A549 (cell line): ENCODE data around the gene NR2C2. TPM values are rescaled to one million over a fixed set of nuclear protein-coding genes. Genes with fewer than 3 reads are reported as not detected.

ENCODE experiments used
- ATAC-seq, 2 experiments: fragments of 200-7000 bp in 1 of 2; fragments of >200 bp in 1 of 2; cut with Nextera tagmentation in 1 of 2; cut with Tn5 transposase in 1 of 2; 3 replicates each; pipeline versions ENCODE4 v1.8.0 to v1.9.1; 2018 to 2020; ENCODE audit warnings: mild to moderate bottlenecking in 1 of 2, moderate library complexity in 1 of 2
- CTCF ChIA-PET: fragments of 300-600 bp; sonication (Branson Sonifier 250); formaldehyde crosslinking; extraction: SDS; loops from one replicate; lab custom pipeline; 2021; ENCODE audit warnings: antibody characterized with exemption, inconsistent platforms; lab: Yijun Ruan, JAX
- POLR2A ChIA-PET: fragments of 350-600 bp; formaldehyde crosslinking; extraction: SDS; loops from one replicate; lab custom pipeline; 2021; ENCODE audit warnings: antibody characterized with exemption, inconsistent platforms; lab: Yijun Ruan, JAX
- DNase-seq, 2 experiments: peaks; one replicate each; pipeline versions ENCODE4 v3.0.0 to v3.0.0-alpha.2; 2011 to 2016; ENCODE audit warnings: low read depth in 1 of 2, low spot score in 1 of 2
- FAIRE-seq: peaks from 2 replicates; lab custom pipeline; 2011; peaks lifted over from hg19 to GRCh38; lab: Jason Lieb, UNC
- H3K27ac ChIP-seq, 2 experiments: fragments of >200 bp; sonication (Bioruptor Twin); formaldehyde crosslinking; 3 replicates each; pipeline ENCODE4 v1.5.1; 2016 to 2017
- H3K4me1 ChIP-seq: fragments of >200 bp; sonication (Bioruptor Twin); formaldehyde crosslinking; 3 replicates; pipeline ENCODE4 v1.6.1; 2016
- H3K4me2 ChIP-seq: fragments of >200 bp; sonication (Bioruptor Twin); formaldehyde crosslinking; 3 replicates; pipeline ENCODE4 v1.6.1; 2016
- H3K4me3 ChIP-seq: fragments of >200 bp; sonication (Bioruptor Twin); formaldehyde crosslinking; 3 replicates; pipeline ENCODE4 v1.5.1; 2016
- H3K9me3 ChIP-seq: fragments of >200 bp; sonication (Bioruptor Twin); formaldehyde crosslinking; 3 replicates; pipeline ENCODE4 v1.6.1; 2016
- BHLHE40 ChIP-seq: IDR thresholded peaks from 2 replicates; pipeline ENCODE4 v1.6.1; 2012; ENCODE audit warnings: low read depth, low read length, inconsistent platforms
- CBX2 ChIP-seq: fragments of 200-600 bp; sonication (generic); IDR thresholded peaks from 2 replicates; pipeline ENCODE4 v1.6.1; 2016; ENCODE audit warnings: low read depth, mild to moderate bottlenecking, borderline replicate concordance
- CBX8 ChIP-seq: fragments of 200-600 bp; sonication (generic); IDR thresholded peaks from 2 replicates; pipeline ENCODE4 v1.6.1; 2016
- CEBPB ChIP-seq, 2 experiments: fragments of >200 bp in 1 of 2; sonication (Bioruptor Twin) in 1 of 2; formaldehyde crosslinking in 1 of 2; IDR thresholded peaks; 2 replicates each; pipeline ENCODE4 v1.6.1; 2012 to 2016
- CHD4 ChIP-seq: fragments of 200-600 bp; sonication (generic); IDR thresholded peaks from 2 replicates; pipeline ENCODE4 v1.6.1; 2016; ENCODE audit warnings: antibody characterized with exemption, mild to moderate bottlenecking, borderline replicate concordance
- FOSL2 ChIP-seq, 2 experiments: fragments of 450-650 bp in 1 of 2; fragments of >200 bp in 1 of 2; sonication (Bioruptor Twin) in 1 of 2; formaldehyde crosslinking; IDR thresholded peaks; 2 replicates each; pipeline versions ENCODE4 v1.5.0 to v1.6.1; 2016 to 2020; ENCODE audit warnings: mild to moderate bottlenecking in 1 of 2, moderate library complexity in 1 of 2
- GATA3 ChIP-seq: IDR thresholded peaks from 2 replicates; pipeline ENCODE4 v1.6.1; 2012; ENCODE audit warnings: borderline replicate concordance
- HDAC2 ChIP-seq: fragments of 200-600 bp; sonication (generic); IDR thresholded peaks from 2 replicates; pipeline ENCODE4 v1.6.1; 2016
- HOXA7 ChIP-seq: fragments of 250-450 bp; sonication (Bioruptor Pico); IDR thresholded peaks from 2 replicates; pipeline ENCODE4 v1.5.0; 2020; ENCODE audit warnings: mild to moderate bottlenecking, moderate library complexity
- HOXB13 ChIP-seq: fragments of 250-450 bp; sonication (Bioruptor Pico); IDR thresholded peaks from 2 replicates; pipeline ENCODE4 v1.5.0; 2020; ENCODE audit warnings: low read depth, mild to moderate bottlenecking, moderate library complexity
- HOXB5 ChIP-seq: fragments of 250-450 bp; sonication (Bioruptor Pico); IDR thresholded peaks from 2 replicates; pipeline ENCODE4 v1.5.0; 2020; ENCODE audit warnings: mild to moderate bottlenecking, moderate library complexity
- JUNB ChIP-seq: fragments of >200 bp; sonication (Bioruptor Twin); formaldehyde crosslinking; IDR thresholded peaks from 2 replicates; pipeline ENCODE4 v1.6.1; 2016
- KDM1A ChIP-seq: fragments of 200-600 bp; sonication (generic); IDR thresholded peaks from 2 replicates; pipeline ENCODE4 v1.6.1; 2016; ENCODE audit warnings: low read depth, mild to moderate bottlenecking
- MAZ ChIP-seq: fragments of 150-350 bp; IDR thresholded peaks from 2 replicates; pipeline ENCODE4 v1.6.1; 2014; ENCODE audit warnings: antibody characterized with exemption, low read depth, low read length, borderline replicate concordance
- RARB ChIP-seq: fragments of 250-450 bp; sonication (Bioruptor Pico); IDR thresholded peaks from 2 replicates; pipeline ENCODE4 v1.8.0; 2021; ENCODE audit warnings: mild to moderate bottlenecking, moderate library complexity
- RFX5 ChIP-seq: fragments of 450-650 bp; IDR thresholded peaks from 2 replicates; pipeline ENCODE4 v1.7.1; 2014; ENCODE audit warnings: antibody characterized with exemption, mild to moderate bottlenecking, moderate library complexity
- RNF2 ChIP-seq: fragments of 200-600 bp; sonication (generic); IDR thresholded peaks from 2 replicates; pipeline ENCODE4 v1.6.1; 2016; ENCODE audit warnings: low read depth, mild to moderate bottlenecking, antibody characterized with exemption, moderate library complexity, borderline replicate concordance
- ZSCAN20 ChIP-seq: fragments of 250-450 bp; sonication (Bioruptor Pico); IDR thresholded peaks from 2 replicates; pipeline ENCODE4 v1.8.0; 2022; ENCODE audit warnings: mild to moderate bottlenecking, moderate library complexity
- WGBS: methylation state at CpG from one replicate; pipeline ENCODE4 v1.1.6; 2017; ENCODE audit errors: missing lambda C conversion rate; 5-methylcytosine and 5-hydroxymethylcytosine counted together
- polyA plus RNA-seq, 4 experiments: library from polyadenylated mRNA; depleted of rRNA in 3 of 4; stranded (reverse); fragments of >200 nt; fragmentation: RNase III in 1 of 4; extraction: RNeasy Plus Mini Kit Qiagen cat#74134 plus additional on column Dnase treatment in 1 of 4; gene quantifications; 2 replicates in 3 of 4; 3 replicates in 1 of 4; pipeline ENCODE4 v1.2.3, GENCODE V29; 2011 to 2017
- TF ChIP-seq, protein P1 (sequence below): IDR thresholded peaks from 2 replicates; pipeline ENCODE4 v1.6.1; 2012
- TF ChIP-seq, protein P2 (sequence below): fragments of 200-600 bp; sonication (generic); IDR thresholded peaks from 2 replicates; pipeline ENCODE4 v1.6.1; 2016; ENCODE audit warnings: antibody characterized with exemption, mild to moderate bottlenecking, moderate library complexity
- TF ChIP-seq, protein P3 (sequence below): fragments of 450-650 bp; IDR thresholded peaks from 2 replicates; pipeline ENCODE4 v1.6.1; 2014; ENCODE audit warnings: antibody characterized with exemption
- TF ChIP-seq, protein P4 (sequence below): fragments of 150-350 bp; IDR thresholded peaks from 2 replicates; pipeline ENCODE4 v1.6.1; 2014; ENCODE audit warnings: low read depth, mild to moderate bottlenecking, low read length

The NR2C2 gene
- polyA plus RNA-seq, 2 of the 4 experiments (the other 2 are of a cell fraction) = 14.6 to 20.2 TPM

DNA sequence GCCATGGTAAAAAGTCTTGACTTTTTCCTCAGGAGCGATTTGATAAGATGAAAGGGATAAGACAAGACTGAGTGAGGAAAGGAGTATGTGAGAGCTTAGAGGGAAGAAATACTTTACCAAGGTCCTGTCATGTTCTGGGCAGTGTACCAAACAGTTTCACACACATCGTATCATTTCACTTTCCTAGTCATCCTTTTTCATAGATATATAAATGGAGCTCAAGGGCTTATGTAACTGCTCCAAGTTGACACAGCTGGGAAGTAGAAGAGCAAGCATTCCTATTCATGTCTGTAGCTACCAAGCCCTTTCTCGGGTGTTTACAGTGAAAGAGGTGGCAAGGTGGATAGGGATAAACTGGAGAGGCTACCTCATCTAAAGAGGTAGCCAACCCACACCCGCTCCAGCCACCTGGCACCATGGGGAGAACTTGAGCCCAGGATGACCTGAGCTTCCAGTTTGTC is 60.3 kb downstream of the NR2C2 start:
- TF ChIP-seq ZSCAN20 = no peak
- TF ChIP-seq BHLHE40 = no peak
- no peak for TF ChIP-seq RFX5
- no peak for TF ChIP-seq HOXB13 (CRISPR knock-in tag)
- TF ChIP-seq CBX8 = no peak
- TF ChIP-seq CBX2 = no peak
- no peak for TF ChIP-seq CHD4
- no peak for TF ChIP-seq RARB (CRISPR knock-in tag)
- no peak for TF ChIP-seq KDM1A
- no peak for TF ChIP-seq GATA3
- no peak for TF ChIP-seq HOXB5 (CRISPR knock-in tag)
- TF ChIP-seq CEBPB (IDR thresholded peaks at IDR 0.05) = no peak
- TF ChIP-seq, protein P1, sequence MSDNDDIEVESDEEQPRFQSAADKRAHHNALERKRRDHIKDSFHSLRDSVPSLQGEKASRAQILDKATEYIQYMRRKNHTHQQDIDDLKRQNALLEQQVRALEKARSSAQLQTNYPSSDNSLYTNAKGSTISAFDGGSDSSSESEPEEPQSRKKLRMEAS = no peak
- DNase-seq (no peak), ATAC-seq (no peak; a peak in 1 of 6 replicates), FAIRE-seq (no peak)
- 84% methylated on average over 4 of the region's 4 CpGs for whole genome bisulfite sequencing
- CTCF ChIA-PET = interaction anchor here (0.6 kb wide), 1 partner anchor 14 kb away, joined by 3 read pairs; no protein-coding TSS in a partner anchor
- Histone ChIP-seq H3K4me3 (no peak overlapping the region), H3K27ac (no peak overlapping the region), H3K4me2 (no peak overlapping the region), H3K9me3 (no peaks in the 10 kb centered on the region), H3K4me1 (no peaks in the 10 kb centered on the region)
- POLR2A ChIA-PET = interaction anchor here (0.7 kb wide), 1 partner anchor 61 kb away, joined by 5 read pairs; no protein-coding TSS in a partner anchor

DNA sequence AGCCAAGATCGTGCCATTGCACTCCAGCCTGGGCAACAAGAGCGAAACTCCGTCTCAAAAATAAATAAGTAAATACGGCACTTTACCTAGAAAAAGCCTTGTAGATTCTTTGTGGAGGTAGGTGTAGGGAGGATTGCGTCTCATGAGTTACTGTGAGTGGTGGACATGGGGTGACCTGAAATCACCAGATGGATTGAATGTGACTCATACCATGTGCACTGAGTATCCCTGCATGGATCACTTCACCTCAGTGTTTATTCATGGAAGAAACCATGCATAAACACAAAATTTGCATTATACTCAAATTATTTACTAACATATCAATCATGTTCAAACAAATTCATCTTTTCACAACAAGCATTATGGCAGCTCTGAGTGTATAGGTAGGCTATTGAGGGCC is 61.8 kb downstream of the NR2C2 start:
- H3K27ac ChIP-seq = no peak overlapping the region
- H3K4me2 ChIP-seq = no peak overlapping the region
- no peak for TF ChIP-seq JUNB
- no peak for TF ChIP-seq HDAC2
- TF ChIP-seq HOXA7 = no peak
- no peak for TF ChIP-seq CBX8
- TF ChIP-seq RNF2 = no peak
- TF ChIP-seq, protein P2, sequence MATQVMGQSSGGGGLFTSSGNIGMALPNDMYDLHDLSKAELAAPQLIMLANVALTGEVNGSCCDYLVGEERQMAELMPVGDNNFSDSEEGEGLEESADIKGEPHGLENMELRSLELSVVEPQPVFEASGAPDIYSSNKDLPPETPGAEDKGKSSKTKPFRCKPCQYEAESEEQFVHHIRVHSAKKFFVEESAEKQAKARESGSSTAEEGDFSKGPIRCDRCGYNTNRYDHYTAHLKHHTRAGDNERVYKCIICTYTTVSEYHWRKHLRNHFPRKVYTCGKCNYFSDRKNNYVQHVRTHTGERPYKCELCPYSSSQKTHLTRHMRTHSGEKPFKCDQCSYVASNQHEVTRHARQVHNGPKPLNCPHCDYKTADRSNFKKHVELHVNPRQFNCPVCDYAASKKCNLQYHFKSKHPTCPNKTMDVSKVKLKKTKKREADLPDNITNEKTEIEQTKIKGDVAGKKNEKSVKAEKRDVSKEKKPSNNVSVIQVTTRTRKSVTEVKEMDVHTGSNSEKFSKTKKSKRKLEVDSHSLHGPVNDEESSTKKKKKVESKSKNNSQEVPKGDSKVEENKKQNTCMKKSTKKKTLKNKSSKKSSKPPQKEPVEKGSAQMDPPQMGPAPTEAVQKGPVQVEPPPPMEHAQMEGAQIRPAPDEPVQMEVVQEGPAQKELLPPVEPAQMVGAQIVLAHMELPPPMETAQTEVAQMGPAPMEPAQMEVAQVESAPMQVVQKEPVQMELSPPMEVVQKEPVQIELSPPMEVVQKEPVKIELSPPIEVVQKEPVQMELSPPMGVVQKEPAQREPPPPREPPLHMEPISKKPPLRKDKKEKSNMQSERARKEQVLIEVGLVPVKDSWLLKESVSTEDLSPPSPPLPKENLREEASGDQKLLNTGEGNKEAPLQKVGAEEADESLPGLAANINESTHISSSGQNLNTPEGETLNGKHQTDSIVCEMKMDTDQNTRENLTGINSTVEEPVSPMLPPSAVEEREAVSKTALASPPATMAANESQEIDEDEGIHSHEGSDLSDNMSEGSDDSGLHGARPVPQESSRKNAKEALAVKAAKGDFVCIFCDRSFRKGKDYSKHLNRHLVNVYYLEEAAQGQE = no peak
- TF ChIP-seq CHD4 = no peak
- no peak for TF ChIP-seq FOSL2 (IDR thresholded peaks at IDR 0.05)
- no peak for TF ChIP-seq FOSL2 (CRISPR knock-in tag; IDR thresholded peaks at IDR 0.05)
- TF ChIP-seq MAZ = no peak
- TF ChIP-seq KDM1A = no peak
- TF ChIP-seq HOXB13 (CRISPR knock-in tag) = no peak
- TF ChIP-seq GATA3 = no peak
- TF ChIP-seq, protein P3, sequence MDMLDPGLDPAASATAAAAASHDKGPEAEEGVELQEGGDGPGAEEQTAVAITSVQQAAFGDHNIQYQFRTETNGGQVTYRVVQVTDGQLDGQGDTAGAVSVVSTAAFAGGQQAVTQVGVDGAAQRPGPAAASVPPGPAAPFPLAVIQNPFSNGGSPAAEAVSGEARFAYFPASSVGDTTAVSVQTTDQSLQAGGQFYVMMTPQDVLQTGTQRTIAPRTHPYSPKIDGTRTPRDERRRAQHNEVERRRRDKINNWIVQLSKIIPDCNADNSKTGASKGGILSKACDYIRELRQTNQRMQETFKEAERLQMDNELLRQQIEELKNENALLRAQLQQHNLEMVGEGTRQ = no peak
- TF ChIP-seq, protein P4, sequence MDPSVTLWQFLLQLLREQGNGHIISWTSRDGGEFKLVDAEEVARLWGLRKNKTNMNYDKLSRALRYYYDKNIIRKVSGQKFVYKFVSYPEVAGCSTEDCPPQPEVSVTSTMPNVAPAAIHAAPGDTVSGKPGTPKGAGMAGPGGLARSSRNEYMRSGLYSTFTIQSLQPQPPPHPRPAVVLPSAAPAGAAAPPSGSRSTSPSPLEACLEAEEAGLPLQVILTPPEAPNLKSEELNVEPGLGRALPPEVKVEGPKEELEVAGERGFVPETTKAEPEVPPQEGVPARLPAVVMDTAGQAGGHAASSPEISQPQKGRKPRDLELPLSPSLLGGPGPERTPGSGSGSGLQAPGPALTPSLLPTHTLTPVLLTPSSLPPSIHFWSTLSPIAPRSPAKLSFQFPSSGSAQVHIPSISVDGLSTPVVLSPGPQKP = no peak
- no peak overlapping the region for H3K4me3 ChIP-seq
- 97% methylated on average over 5 of the region's 5 CpGs for WGBS
- H3K9me3 ChIP-seq = no peaks in the 10 kb centered on the region
- no peaks in the 10 kb centered on the region for H3K4me1 ChIP-seq
- ChIA-PET CTCF (no interaction called here), POLR2A (no interaction called here)
- ATAC-seq = no peak
- DNase-seq = no peak
- no peak for FAIRE-seq
